H1 (cell line): ENCODE data around the gene QRICH2. TPM values are rescaled to one million over a fixed set of nuclear protein-coding genes. Genes with fewer than 3 reads are reported as not detected.
A peak's percentile ranks its signal among the peaks of the same experiment; 100 is the strongest.

Experiments
- CTCF ChIA-PET: fragments of 300-600 bp; sonication (Branson Sonifier 250); formaldehyde crosslinking; loops from one replicate; lab custom pipeline; 2021; ENCODE audit not compliant: partially characterized antibody; lab: Charles Lee
- POLR2A ChIA-PET: fragments of 300-600 bp; sonication (Branson Sonifier 250); formaldehyde crosslinking; loops from one replicate; lab custom pipeline; 2021; ENCODE audit warnings: inconsistent platforms; ENCODE audit not compliant: partially characterized antibody; lab: Charles Lee
- DNase-seq, 2 experiments: peaks; one replicate each; pipeline versions ENCODE4 v3.0.0 to v3.0.0-alpha.2; 2010 to 2022; ENCODE audit warnings: low spot score in 2 of 2, low read depth in 1 of 2, mixed read lengths in 1 of 2
- FAIRE-seq: peaks from 2 replicates; lab custom pipeline; 2011; peaks lifted over from hg19 to GRCh38; lab: Jason Lieb, UNC
- H2AFZ ChIP-seq: 2 replicates; pipeline ENCODE4 v1.8.1; 2012; ENCODE audit warnings: low read length, inconsistent platforms
- H2AK5ac ChIP-seq: 2 replicates; pipeline ENCODE4 v1.6.1; 2013; ENCODE audit warnings: low read depth, low read length
- H2BK120ac ChIP-seq: replicated peaks from 2 replicates; pipeline ENCODE3; 2013; ENCODE audit warnings: low read depth, low read length, inconsistent platforms
- H2BK12ac ChIP-seq: 2 replicates; pipeline ENCODE4 v1.6.1; 2013; ENCODE audit warnings: low read depth, low read length
- H2BK15ac ChIP-seq: 2 replicates; pipeline ENCODE4 v1.6.1; 2013; ENCODE audit warnings: low read length
- H2BK20ac ChIP-seq: 2 replicates; pipeline ENCODE4 v1.6.1; 2013; ENCODE audit warnings: low read length
- H2BK5ac ChIP-seq: 2 replicates; pipeline ENCODE4 v1.6.1; 2013; ENCODE audit warnings: low read depth, low read length
- H3K14ac ChIP-seq: 2 replicates; pipeline ENCODE4 v1.6.1; 2013; ENCODE audit warnings: inconsistent platforms; ENCODE audit not compliant: insufficient read length
- H3K18ac ChIP-seq: 2 replicates; pipeline ENCODE4 v1.6.1; 2013; ENCODE audit warnings: low read length; ENCODE audit errors: extremely low read depth
- H3K23ac ChIP-seq: 2 replicates; pipeline ENCODE4 v1.6.1; 2013; ENCODE audit warnings: inconsistent platforms; ENCODE audit not compliant: insufficient read length
- H3K23me2 ChIP-seq: 2 replicates; pipeline ENCODE4 v1.6.1; 2013; ENCODE audit warnings: low read depth, low read length
- H3K27ac ChIP-seq: 2 replicates; pipeline ENCODE4 v1.6.1; 2011; ENCODE audit warnings: low read depth, low read length, inconsistent platforms
- H3K27me3 ChIP-seq, 4 experiments: replicated peaks in 1 of 4; 1 replicate in 1 of 4; 2 replicates in 3 of 4; pipeline versions ENCODE4 v1.6.1 to v1.8.1; 2011 to 2013; ENCODE audit warnings: low read length in 3 of 4, mild to moderate bottlenecking in 3 of 4, inconsistent platforms in 2 of 4, mixed read lengths in 2 of 4, moderate library complexity in 1 of 4; ENCODE audit not compliant: control insufficient read depth in 3 of 4, insufficient read depth in 3 of 4; ENCODE audit errors: extremely low read depth in 1 of 4
- H3K36me3 ChIP-seq, 4 experiments: 2 replicates each; pipeline versions ENCODE4 v1.6.1 to v1.8.1; 2011 to 2013; ENCODE audit warnings: mild to moderate bottlenecking in 4 of 4, low read length in 3 of 4, moderate library complexity in 2 of 4, control low read depth in 1 of 4, inconsistent platforms in 1 of 4; ENCODE audit not compliant: insufficient read depth in 4 of 4, control insufficient read depth in 2 of 4
- H3K4ac ChIP-seq: replicated peaks from 2 replicates; pipeline ENCODE3; 2013; ENCODE audit warnings: low read length, low read depth, mixed read lengths, inconsistent platforms; ENCODE audit not compliant: insufficient read length
- H3K4me1 ChIP-seq, 4 experiments: replicated peaks in 1 of 4; 1 replicate in 1 of 4; 2 replicates in 3 of 4; pipeline versions ENCODE4 v1.6.1 to v1.8.1; 2011 to 2013; ENCODE audit warnings: low read length in 3 of 4, inconsistent platforms in 2 of 4, mixed read lengths in 1 of 4; ENCODE audit not compliant: insufficient read depth in 4 of 4, control insufficient read depth in 3 of 4
- H3K4me2 ChIP-seq, 2 experiments: 2 replicates each; pipeline versions ENCODE4 v1.6.1 to v1.8.1; 2011 to 2013; ENCODE audit warnings: low read depth in 2 of 2, low read length in 2 of 2, control low read depth in 1 of 2, inconsistent platforms in 1 of 2, mild to moderate bottlenecking in 1 of 2; ENCODE audit not compliant: insufficient read depth in 1 of 2
- H3K4me3 ChIP-seq, 4 experiments: fragments of 200-600, 300-600 bp in 1 of 4; sonication (generic), shearing (Covaris generic), sonication (Bioruptor Twin) in 1 of 4; 2 replicates each; pipeline versions ENCODE4 v1.5.1 to v1.8.1; 2011 to 2016; ENCODE audit warnings: low read length in 4 of 4, low read depth in 3 of 4, control low read depth in 2 of 4, inconsistent platforms in 2 of 4, mild to moderate bottlenecking in 2 of 4, mixed read lengths in 1 of 4, moderate library complexity in 1 of 4; ENCODE audit not compliant: insufficient read depth in 2 of 4; ENCODE audit errors: extremely low read depth in 1 of 4
- H3K56ac ChIP-seq: replicated peaks from 2 replicates; pipeline ENCODE3; 2013; ENCODE audit warnings: low read depth, mild to moderate bottlenecking, mixed read lengths, low read length, inconsistent platforms; ENCODE audit not compliant: insufficient read length
- H3K79me1 ChIP-seq: 2 replicates; pipeline ENCODE4 v1.6.1; 2013; ENCODE audit warnings: low read depth, low read length, control low read depth
- H3K79me2 ChIP-seq, 2 experiments: 2 replicates each; pipeline versions ENCODE4 v1.6.1 to v1.8.1; 2012 to 2013; ENCODE audit warnings: low read length in 2 of 2, mild to moderate bottlenecking in 2 of 2, inconsistent platforms in 1 of 2; ENCODE audit not compliant: insufficient read depth in 2 of 2, control insufficient read depth in 1 of 2
- H3K9ac ChIP-seq, 4 experiments: replicated peaks in 1 of 4; 1 replicate in 1 of 4; 2 replicates in 3 of 4; pipeline versions ENCODE4 v1.6.1 to v1.8.1; 2011 to 2013; ENCODE audit warnings: low read depth in 3 of 4, low read length in 3 of 4, control low read depth in 2 of 4, mild to moderate bottlenecking in 2 of 4, moderate library complexity in 2 of 4, inconsistent platforms in 1 of 4; ENCODE audit errors: extremely low read depth in 1 of 4
- H3K9me3 ChIP-seq, 2 experiments: 2 replicates each; pipeline versions ENCODE4 v1.6.1 to v1.8.1; 2012 to 2013; ENCODE audit warnings: mild to moderate bottlenecking in 2 of 2, moderate library complexity in 2 of 2, control low read depth in 1 of 2, inconsistent platforms in 1 of 2, low read depth in 1 of 2, low read length in 1 of 2, mixed read lengths in 1 of 2; ENCODE audit not compliant: insufficient read depth in 2 of 2
- H4K20me1 ChIP-seq, 2 experiments: replicated peaks in 1 of 2; 2 replicates each; pipeline versions ENCODE3 to v1.8.1; 2011 to 2013; ENCODE audit warnings: inconsistent platforms in 2 of 2, low read length in 2 of 2, mild to moderate bottlenecking in 1 of 2; ENCODE audit not compliant: insufficient read depth in 2 of 2, control insufficient read depth in 1 of 2
- H4K5ac ChIP-seq: 2 replicates; pipeline ENCODE4 v1.6.1; 2013; ENCODE audit warnings: low read length, low read depth, mixed read lengths, inconsistent platforms; ENCODE audit not compliant: insufficient read length
- H4K8ac ChIP-seq: 2 replicates; pipeline ENCODE4 v1.8.0; 2013; ENCODE audit warnings: mild to moderate bottlenecking, moderate library complexity, low read length, inconsistent platforms; ENCODE audit not compliant: insufficient read depth; ENCODE audit errors: extremely low read depth
- H4K91ac ChIP-seq: replicated peaks from 2 replicates; pipeline ENCODE3; 2013; ENCODE audit warnings: low read length, mixed read lengths, inconsistent platforms; ENCODE audit not compliant: insufficient read length
- BACH1 ChIP-seq: IDR thresholded peaks from 2 replicates; pipeline ENCODE4 v1.6.1; 2012; ENCODE audit warnings: low read length, improper control_type of control experiment
- JUND ChIP-seq: IDR thresholded peaks from 2 replicates; pipeline ENCODE4 v1.6.1; 2011; ENCODE audit warnings: mild to moderate bottlenecking, improper control_type of control experiment, low read length
- PHF8 ChIP-seq: fragments of 200-600 bp; sonication (generic); conservative IDR thresholded peaks from 2 replicates; pipeline ENCODE4 v1.7.1; 2012; ENCODE audit warnings: low read depth, mild to moderate bottlenecking, inconsistent platforms, low read length, moderate library complexity
- POLR2AphosphoS5 ChIP-seq: IDR thresholded peaks from 2 replicates; pipeline ENCODE4 v1.6.1; 2011; ENCODE audit warnings: low read depth, low read length
- YY1 ChIP-seq: IDR thresholded peaks from 2 replicates; pipeline ENCODE4 v1.6.1; 2011; ENCODE audit warnings: low read depth, mild to moderate bottlenecking, low read length
- WGBS, 2 experiments: shearing (Covaris generic) in 1 of 2; methylation state at CpG; one replicate each; pipeline versions ENCODE4 v1.1.6 to v1.1.7; 2013 to 2015; ENCODE audit warnings: low lambda C conversion rate in 2 of 2, mixed read lengths in 2 of 2, inconsistent platforms in 1 of 2, low coverage in 1 of 2, missing lambda C conversion rate in 1 of 2; ENCODE audit not compliant: insufficient replicate concordance in 2 of 2, insufficient coverage in 1 of 2, insufficient read length in 1 of 2; ENCODE audit errors: extremely low coverage in 1 of 2, missing lambda C conversion rate in 1 of 2; 5-methylcytosine and 5-hydroxymethylcytosine counted together
- polyA plus RNA-seq, 7 experiments: library from polyadenylated mRNA; depleted of rRNA in 3 of 7; stranded (reverse) in 5 of 7; unstranded in 2 of 7; fragments of >200 nt in 5 of 7; fragments of 200-250 nt in 2 of 7; gene quantifications; 1 replicate in 5 of 7; 2 replicates in 1 of 7; 4 replicates in 1 of 7; pipeline versions ENCODE4 v1.2.1 to v1.2.3, GENCODE V29; 2011 to 2013; ENCODE audit warnings: missing spikeins in 2 of 7, mixed read lengths in 2 of 7
- total RNA-seq: library from RNA; stranded (reverse); fragmentation: NEBNext Ultra II Directional; extraction: Animal tissue kit (Norgen Biotek cat#: 25700); gene quantifications from 2 replicates; pipeline ENCODE4 v1.2.1, GENCODE V29; 2021

QRICH2 gene
- total and polyA plus RNA-seq, 2 of the 8 experiments (the other 6 are each of a cell fraction or from before 2014, with no cell fraction given) = 2.8 to 3.8 TPM

DNA sequence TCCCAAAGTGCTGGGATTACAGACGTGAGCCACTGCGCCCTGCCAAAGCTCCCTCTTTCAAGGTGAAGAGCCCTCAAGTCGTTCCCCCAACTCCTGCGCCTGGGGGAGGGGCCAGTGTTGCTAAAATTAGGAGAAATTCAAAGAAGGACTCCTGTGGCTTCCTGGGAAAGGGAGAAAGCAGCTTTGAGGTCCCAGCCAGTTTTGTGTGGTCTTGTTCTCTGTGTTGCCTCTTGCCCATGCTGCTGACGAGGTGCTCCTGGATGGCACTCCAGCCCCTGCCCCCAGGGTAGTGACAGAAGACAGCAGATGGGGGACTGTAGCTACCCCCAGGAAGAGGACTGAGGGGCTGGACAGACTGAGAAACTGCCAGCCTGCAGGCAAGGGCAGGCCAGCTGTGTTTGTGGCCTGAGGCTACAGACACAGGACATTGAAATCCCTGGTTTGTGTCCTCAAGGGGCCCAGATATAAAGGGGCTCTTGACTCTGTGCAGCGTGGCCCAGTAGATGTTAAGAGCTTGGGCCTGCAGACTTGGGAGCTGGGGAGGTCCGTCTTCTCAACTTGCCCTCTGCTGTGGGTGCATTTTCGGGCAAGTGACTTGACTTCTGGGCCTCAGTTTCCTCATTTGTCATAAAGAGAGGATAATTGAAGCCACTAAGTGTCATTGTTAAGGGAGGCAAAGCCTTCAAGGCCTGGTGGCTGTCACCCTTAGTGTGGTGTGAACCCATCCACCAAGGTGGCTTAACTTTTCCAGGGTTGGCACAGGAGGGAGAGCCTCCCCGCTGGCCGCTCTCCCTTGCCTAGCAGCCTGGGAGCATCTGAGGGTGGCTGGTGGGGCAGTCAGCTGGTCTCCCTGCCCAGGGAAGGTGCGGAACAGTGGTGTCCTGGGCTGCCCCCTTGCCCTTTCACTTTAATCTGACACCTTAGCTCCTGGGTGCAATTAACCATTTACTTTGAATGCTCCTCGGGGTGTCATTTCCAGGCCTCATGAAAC, 38.8 kb downstream of the QRICH2 start:
- peaks cover 3 to 24% of the 10 kb centered on the region in 2 experiments; a peak in 3 of 4 replicates for H3K79me2 ChIP-seq
- H3K23me2 ChIP-seq = no peaks in the 10 kb centered on the region
- H2BK15ac ChIP-seq = 0 out of 2 replicates have a peak overlapping the region, but pooled peaks have one; percentile 61
- no peaks in the 10 kb centered on the region for H4K20me1 ChIP-seq
- DNase-seq (no peak), FAIRE-seq (no peak)
- no peak overlapping the region for H3K56ac ChIP-seq
- TF ChIP-seq JUND (no peak), YY1 (no peak), BACH1 (no peak), PHF8 (no peak), POLR2AphosphoS5 (0 out of 2 replicates have a peak, but pooled peaks have one; percentile 20)
- no peaks in the 10 kb centered on the region for H3K27me3 ChIP-seq
- H2BK120ac ChIP-seq = no peak overlapping the region
- H3K9me3 ChIP-seq = no peaks in the 10 kb centered on the region
- H2BK20ac ChIP-seq = no peak overlapping the region
- peak overlapping the region; percentile 56; the same call in 1 of the 2 replicates for H2BK5ac ChIP-seq
- no peaks in the 10 kb centered on the region for H3K36me3 ChIP-seq
- H4K5ac ChIP-seq = peak overlapping the region; percentile 34
- WGBS, 2 experiments = 85% methylated on average over 12 of the region's 12 CpGs; no CpG with 5 or more reads in 1 of the 2 experiments
- no peak overlapping the region; the same call in 1 of the 2 replicates for H3K27ac ChIP-seq
- H3K14ac ChIP-seq = no peak overlapping the region
- H3K4ac ChIP-seq = peak overlapping the region; percentile 48
- H3K4me2 ChIP-seq = peak overlapping the region; percentile 4 to 25; a peak in 2 of 4 replicates
- 0 out of 2 replicates have a peak overlapping the region, but pooled peaks have one; percentile 68 for H2BK12ac ChIP-seq
- peaks cover 2% of the 10 kb centered on the region; the same call in 1 of the 2 replicates for H3K79me1 ChIP-seq
- no peak overlapping the region for H3K23ac ChIP-seq
- no peak overlapping the region; the same call in 1 of the 2 replicates for H3K18ac ChIP-seq
- no peak overlapping the region for H2AK5ac ChIP-seq
- ChIA-PET CTCF (interaction anchor here (0.6 to 6.2 kb wide), 10 partner anchors 11 to 232 kb away, joined by 3 to 63 read pairs (median 3); no protein-coding TSS in a partner anchor), POLR2A (interaction anchor here (0.6 to 2.3 kb wide), 15 partner anchors 9 to 163 kb away, joined by 3 to 10 read pairs (median 4); partner anchors contain the start of gene RNF157)
- no peak overlapping the region for H3K4me3 ChIP-seq
- no peak overlapping the region for H4K8ac ChIP-seq
- H3K4me1 ChIP-seq = peaks cover 5 to 27% (median 19%) of the 10 kb centered on the region in 4 experiments
- H4K91ac ChIP-seq = no peak overlapping the region
- no peak overlapping the region for H3K9ac ChIP-seq
- no peak overlapping the region for H2AFZ ChIP-seq
